ENCODE measurements around the gene SIPA1L2.

- no peak for TF ChIP-seq CTCF (conservative IDR thresholded peaks at IDR 0.05; ENCODE audit: low read length)
- TF ChIP-seq EZH2phosphoT487 (IDR thresholded peaks at IDR 0.05; ENCODE audit: borderline replicate concordance, low read depth, low read length) = no peak
Observed at GRCh38 chr1:232643251-232643650, 13.3 kb upstream of the SIPA1L2 start.

Data from OCI-LY7 (cell line).